ENCODE data around the gene MRPL27. TPM values are rescaled to one million over a fixed set of nuclear protein-coding genes. Genes with fewer than 3 reads are reported as not detected.
"Not testable (repeated sequence)": the region's sequence is repeated elsewhere in the genome, so short reads cannot be mapped to it uniquely, and the experiment has no call there.

Gene MRPL27
- total RNA-seq, 1 experiment from 2014 or later: 106 TPM

GRCh38 chr17:50405351-50405750, 32.4 kb upstream of the MRPL27 start:
- RAD21 ChIA-PET (ENCODE audit: low non-redundant PET in 1 of 2, low total read pairs in 2 of 2, uncharacterized antibody in 2 of 2, unreplicated experiment in 2 of 2); H3K27ac ChIP-seq (ENCODE audit: low read depth, low read length); CTCF ChIA-PET; H2AFZ ChIP-seq (ENCODE audit: low read depth, low read length, poor library complexity, severe bottlenecking); H3K9me3 ChIP-seq (ENCODE audit: control insufficient read depth in 1 of 2, insufficient read depth in 1 of 2, low read depth in 1 of 2, low read length in 2 of 2); H4K20me1 ChIP-seq (ENCODE audit: insufficient read depth); H3K27me3 ChIP-seq (ENCODE audit: insufficient read depth, low read length); intact Hi-C loops (cut with micrococcal nuclease); H3K9ac ChIP-seq (ENCODE audit: low read length); H3K79me2 ChIP-seq (ENCODE audit: insufficient read depth, low read length); POLR2A ChIA-PET; H3K4me3 ChIP-seq (replicated peaks in 1 of 2; ENCODE audit: low read depth in 1 of 2, low read length in 2 of 2); H3K9me2 ChIP-seq (ENCODE audit: insufficient read depth); BruUV-seq (replicated peaks); H3K4me2 ChIP-seq (ENCODE audit: low read length); DNase-seq (ENCODE audit: low read depth, low spot score); ATAC-seq; H3K4me1 ChIP-seq (ENCODE audit: control insufficient read depth in 1 of 2, insufficient read depth in 2 of 2, low read length in 2 of 2); H3K36me3 ChIP-seq (ENCODE audit: control insufficient read depth in 1 of 2, insufficient read depth in 2 of 2, low read length in 2 of 2): not testable (repeated sequence)

GRCh38 chr17:50399591-50399990, 26.6 kb upstream of the MRPL27 start:
- H3K4me3 ChIP-seq (replicated peaks in 1 of 2; ENCODE audit: low read depth in 1 of 2, low read length in 2 of 2); ATAC-seq; H3K27ac ChIP-seq (ENCODE audit: low read depth, low read length); H3K4me2 ChIP-seq (ENCODE audit: low read length); intact Hi-C loops (cut with micrococcal nuclease); DNase-seq (ENCODE audit: low read depth, low spot score); H2AFZ ChIP-seq (ENCODE audit: low read depth, low read length, poor library complexity, severe bottlenecking); H3K27me3 ChIP-seq (ENCODE audit: insufficient read depth, low read length); H3K36me3 ChIP-seq (ENCODE audit: control insufficient read depth in 1 of 2, insufficient read depth in 2 of 2, low read length in 2 of 2); H4K20me1 ChIP-seq (ENCODE audit: insufficient read depth); H3K9ac ChIP-seq (ENCODE audit: low read length); H3K9me3 ChIP-seq (ENCODE audit: control insufficient read depth in 1 of 2, insufficient read depth in 1 of 2, low read depth in 1 of 2, low read length in 2 of 2); H3K9me2 ChIP-seq (ENCODE audit: insufficient read depth); BruUV-seq (replicated peaks); CTCF ChIA-PET; RAD21 ChIA-PET (ENCODE audit: low non-redundant PET in 1 of 2, low total read pairs in 2 of 2, uncharacterized antibody in 2 of 2, unreplicated experiment in 2 of 2): not testable (repeated sequence)
- Histone ChIP-seq H3K4me1 (ENCODE audit: control insufficient read depth in 1 of 2, insufficient read depth in 2 of 2, low read length in 2 of 2) (peaks cover 7 to 27% of the 10 kb centered on the region in 2 experiments), H3K79me2 (ENCODE audit: insufficient read depth, low read length) (peaks cover 27% of the 10 kb centered on the region)
- POLR2A ChIA-PET: interaction anchor here (1.4 kb wide), 1 partner anchor 27 kb away, joined by 3 read pairs; no protein-coding TSS in a partner anchor

DNA sequence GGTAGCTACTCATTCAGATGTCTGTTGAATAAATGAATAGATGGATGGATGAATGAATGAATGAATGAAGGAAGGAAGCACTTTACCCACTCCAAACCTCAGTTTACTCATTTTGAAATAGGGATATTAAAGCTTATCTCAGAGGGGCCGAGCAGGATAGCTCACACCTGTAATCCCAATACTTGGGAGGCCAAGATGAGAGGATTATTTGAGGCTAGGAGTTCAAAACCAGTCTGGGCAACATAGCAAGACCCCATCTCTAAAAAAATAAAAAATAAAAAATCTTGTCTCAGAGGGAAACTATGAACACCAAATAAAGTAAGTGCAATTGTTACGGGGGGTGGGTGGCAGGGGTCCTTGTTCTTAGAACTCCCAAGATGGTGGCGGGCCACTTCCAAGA, 25.7 kb upstream of the MRPL27 start:
- CTCF ChIA-PET: interaction anchor here (2.1 to 2.6 kb wide), 3 partner anchors 29 to 80 kb away, joined by 7 to 20 read pairs (median 15); partner anchors contain the start of genes ACSF2, RSAD1 and XYLT2
- RAD21 ChIA-PET (ENCODE audit: low non-redundant PET in 1 of 2, low total read pairs in 2 of 2, uncharacterized antibody in 2 of 2, unreplicated experiment in 2 of 2); BruUV-seq (replicated peaks); H3K9me2 ChIP-seq (ENCODE audit: insufficient read depth); H3K9ac ChIP-seq (ENCODE audit: low read length); ATAC-seq; H3K4me3 ChIP-seq (replicated peaks in 1 of 2; ENCODE audit: low read depth in 1 of 2, low read length in 2 of 2); H4K20me1 ChIP-seq (ENCODE audit: insufficient read depth); H3K27me3 ChIP-seq (ENCODE audit: insufficient read depth, low read length); H3K27ac ChIP-seq (ENCODE audit: low read depth, low read length); H3K9me3 ChIP-seq (ENCODE audit: control insufficient read depth in 1 of 2, insufficient read depth in 1 of 2, low read depth in 1 of 2, low read length in 2 of 2); intact Hi-C loops (cut with micrococcal nuclease); H3K4me2 ChIP-seq (ENCODE audit: low read length); DNase-seq (ENCODE audit: low read depth, low spot score): not testable (repeated sequence)
- Histone ChIP-seq H2AFZ (ENCODE audit: low read depth, low read length, poor library complexity, severe bottlenecking) (peak overlapping the region; percentile 68), H3K4me1 (ENCODE audit: control insufficient read depth in 1 of 2, insufficient read depth in 2 of 2, low read length in 2 of 2) (peaks cover 7 to 27% of the 10 kb centered on the region in 2 experiments), H3K36me3 (ENCODE audit: control insufficient read depth in 1 of 2, insufficient read depth in 2 of 2, low read length in 2 of 2) (peaks cover 15 to 18% of the 10 kb centered on the region in 2 experiments), H3K79me2 (ENCODE audit: insufficient read depth, low read length) (peaks cover 37% of the 10 kb centered on the region)
- POLR2A ChIA-PET: interaction anchor here (1.4 to 2.5 kb wide), 3 partner anchors 26 to 161 kb away, joined by 4 to 14 read pairs (median 12); partner anchors contain the start of genes ACSF2, EME1 and MRPL27

Measured in HCT116 (cell line).